Esophagus squamous epithelium (tissue), 4 donors: Measurements from ENCODE around the gene COG6.

Experiments
- POLR2A ChIP-seq, 4 donors: fragments of 450-650 bp; IDR thresholded peaks; one replicate each; pipeline ENCODE4 v1.6.1; 2017; ENCODE audit warnings: antibody characterized with exemption in 4 of 4, mild to moderate bottlenecking in 4 of 4, moderate library complexity in 3 of 4
- TF ChIP-seq, protein P1 (sequence below), 6 experiments: fragments of 450-650 bp in 4 of 6; fragments of 200-600 bp in 2 of 6; sonication (generic) in 2 of 6; IDR thresholded peaks; one replicate each; pipeline ENCODE4 v1.5.1; 2016 to 2019; ENCODE audit warnings: antibody characterized with exemption in 6 of 6, mild to moderate bottlenecking in 4 of 6, moderate library complexity in 4 of 6

DNA sequence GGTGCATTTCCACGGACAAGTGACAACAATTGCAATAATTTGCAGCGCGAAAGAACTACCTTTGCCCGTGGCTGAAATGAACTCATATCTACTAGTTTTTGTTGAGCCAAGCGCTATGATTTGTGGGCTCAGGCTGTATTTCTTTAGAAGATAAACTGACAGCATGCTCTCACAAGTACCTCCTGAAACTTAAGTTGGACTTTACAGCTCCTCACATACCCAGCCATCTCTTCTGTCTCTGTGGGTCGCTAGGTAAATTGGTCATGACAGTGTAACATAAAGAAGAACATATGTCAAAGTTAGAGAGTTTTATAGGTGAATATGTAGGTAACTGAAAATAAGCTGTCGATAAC, 839 bp downstream of the COG6 start:
- TF ChIP-seq, protein P1, sequence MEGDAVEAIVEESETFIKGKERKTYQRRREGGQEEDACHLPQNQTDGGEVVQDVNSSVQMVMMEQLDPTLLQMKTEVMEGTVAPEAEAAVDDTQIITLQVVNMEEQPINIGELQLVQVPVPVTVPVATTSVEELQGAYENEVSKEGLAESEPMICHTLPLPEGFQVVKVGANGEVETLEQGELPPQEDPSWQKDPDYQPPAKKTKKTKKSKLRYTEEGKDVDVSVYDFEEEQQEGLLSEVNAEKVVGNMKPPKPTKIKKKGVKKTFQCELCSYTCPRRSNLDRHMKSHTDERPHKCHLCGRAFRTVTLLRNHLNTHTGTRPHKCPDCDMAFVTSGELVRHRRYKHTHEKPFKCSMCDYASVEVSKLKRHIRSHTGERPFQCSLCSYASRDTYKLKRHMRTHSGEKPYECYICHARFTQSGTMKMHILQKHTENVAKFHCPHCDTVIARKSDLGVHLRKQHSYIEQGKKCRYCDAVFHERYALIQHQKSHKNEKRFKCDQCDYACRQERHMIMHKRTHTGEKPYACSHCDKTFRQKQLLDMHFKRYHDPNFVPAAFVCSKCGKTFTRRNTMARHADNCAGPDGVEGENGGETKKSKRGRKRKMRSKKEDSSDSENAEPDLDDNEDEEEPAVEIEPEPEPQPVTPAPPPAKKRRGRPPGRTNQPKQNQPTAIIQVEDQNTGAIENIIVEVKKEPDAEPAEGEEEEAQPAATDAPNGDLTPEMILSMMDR (IDR thresholded peaks at IDR 0.05) = no peak
- TF ChIP-seq POLR2A (IDR thresholded peaks at IDR 0.05) = no peak
